Stimulated activated effector memory CD8-positive, alpha-beta T cell treated with anti-CD3 and anti-CD28 coated beads, Interleukin-12 subunit alpha, Interleukin-12 subunit beta, amount 100 ng/mL, for 72 hours (primary cell): ENCODE data around the gene LDB1.

Experiments
- ATAC-seq: fragments of 150-1000 bp; cut with Tn5 transposase; 2 replicates; pipeline ENCODE4 v1.10.0; 2021
- DNase-seq, 2 donors: peaks; one replicate each; pipeline ENCODE4 v3.0.0; 2021 to 2022; ENCODE audit warnings: low spot score in 2 of 2
- H3K27ac Mint-ChIP-seq: one replicate; pipeline ENCODE4 v1.8.0; 2022; ENCODE audit warnings: mild to moderate bottlenecking, mixed read lengths
- H3K36me3 Mint-ChIP-seq: one replicate; pipeline ENCODE4 v1.8.0; 2022; ENCODE audit warnings: mild to moderate bottlenecking, mixed read lengths
- H3K4me1 Mint-ChIP-seq: one replicate; pipeline ENCODE4 v1.8.0; 2022; ENCODE audit warnings: mixed read lengths
- H3K4me3 Mint-ChIP-seq: one replicate; pipeline ENCODE4 v1.8.0; 2022; ENCODE audit warnings: mild to moderate bottlenecking, mixed read lengths
- H3K9me3 Mint-ChIP-seq: one replicate; pipeline ENCODE4 v1.8.0; 2022; ENCODE audit warnings: mixed read lengths

The LDB1 gene, protein sequence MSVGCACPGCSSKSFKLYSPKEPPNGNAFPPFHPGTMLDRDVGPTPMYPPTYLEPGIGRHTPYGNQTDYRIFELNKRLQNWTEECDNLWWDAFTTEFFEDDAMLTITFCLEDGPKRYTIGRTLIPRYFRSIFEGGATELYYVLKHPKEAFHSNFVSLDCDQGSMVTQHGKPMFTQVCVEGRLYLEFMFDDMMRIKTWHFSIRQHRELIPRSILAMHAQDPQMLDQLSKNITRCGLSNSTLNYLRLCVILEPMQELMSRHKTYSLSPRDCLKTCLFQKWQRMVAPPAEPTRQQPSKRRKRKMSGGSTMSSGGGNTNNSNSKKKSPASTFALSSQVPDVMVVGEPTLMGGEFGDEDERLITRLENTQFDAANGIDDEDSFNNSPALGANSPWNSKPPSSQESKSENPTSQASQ

GRCh38 chr10:102120142-102120990 is at the start of gene LDB1:
LDB1 (minus strand) TSS chr10:102120368; CDS start chr10:102120110, 258 bp downstream.
- H3K27ac Mint-ChIP-seq = peak within 1 kb of the TSS; percentile 94
- peak within 1 kb of the TSS; percentile 81 for H3K4me3 Mint-ChIP-seq
- peak; percentile 69 for ATAC-seq
- peaks cover 55% of the 10 kb centered on the region for H3K4me1 Mint-ChIP-seq
- peaks cover 22% of the 10 kb centered on the region for H3K36me3 Mint-ChIP-seq
- H3K9me3 Mint-ChIP-seq = no peaks in the 10 kb centered on the region
- peak; percentile 59 to 85 for DNase-seq

DNA sequence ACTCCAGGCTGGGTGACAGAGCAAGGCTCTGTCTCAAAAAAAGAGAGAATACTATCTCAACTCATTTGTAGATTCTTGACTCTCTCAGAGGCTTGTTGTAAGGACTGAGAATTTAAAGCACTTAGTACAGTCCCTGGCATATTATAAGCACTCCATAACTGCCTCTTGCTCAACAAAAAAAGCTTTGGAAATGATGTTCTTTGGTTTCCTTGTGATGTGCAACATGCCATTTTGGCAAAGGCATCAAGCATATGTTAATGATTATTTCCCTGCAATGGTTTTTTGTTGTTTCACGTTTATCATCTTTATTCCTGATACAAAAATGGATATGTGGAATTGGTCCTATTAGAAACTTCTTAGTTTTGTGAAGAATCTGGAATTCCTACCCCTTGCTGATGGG is 47.7 kb upstream of the LDB1 start:
- Mint-ChIP-seq H3K27ac (no peak overlapping the region), H3K4me1 (peaks cover 6% of the 10 kb centered on the region), H3K4me3 (no peak overlapping the region), H3K36me3 (peaks cover 15% of the 10 kb centered on the region), H3K9me3 (no peaks in the 10 kb centered on the region)
- ATAC-seq (no peak), DNase-seq (no peak)

DNA sequence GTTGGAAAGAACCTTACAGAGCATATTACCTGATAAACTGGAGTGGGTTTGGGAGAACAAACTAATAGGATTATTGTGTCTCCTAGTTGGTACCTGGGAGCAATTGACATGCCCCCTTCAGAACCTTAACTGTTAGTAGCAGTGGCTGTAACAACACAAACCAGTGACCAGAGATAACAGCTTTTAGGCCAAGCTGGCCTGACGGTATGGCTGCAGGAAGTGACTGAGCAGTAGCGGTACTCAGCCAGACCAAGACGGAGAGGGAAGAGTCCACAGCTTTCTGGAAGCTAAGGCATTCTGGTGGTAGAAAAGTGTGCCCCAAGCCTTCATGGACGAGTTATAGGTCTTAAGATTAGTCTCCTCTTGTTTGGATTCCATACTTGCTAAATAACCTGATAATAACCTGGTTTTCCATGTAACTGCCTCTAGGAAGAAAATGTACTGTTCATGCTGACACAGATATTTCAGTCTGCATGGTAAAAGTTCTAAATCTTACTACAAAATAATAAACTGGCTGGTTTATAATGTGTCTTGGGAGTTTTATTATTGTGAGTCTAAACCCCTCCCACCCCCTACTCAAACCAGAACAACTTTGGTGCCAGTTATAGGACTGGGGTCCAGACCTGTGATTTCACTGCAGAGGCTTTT is 43.3 kb upstream of the LDB1 start:
- DNase-seq (no peak), ATAC-seq (no peak)
- Mint-ChIP-seq H3K9me3 (no peaks in the 10 kb centered on the region), H3K36me3 (peaks cover 59% of the 10 kb centered on the region), H3K4me3 (no peak overlapping the region), H3K4me1 (no peaks in the 10 kb centered on the region), H3K27ac (no peak overlapping the region)

DNA sequence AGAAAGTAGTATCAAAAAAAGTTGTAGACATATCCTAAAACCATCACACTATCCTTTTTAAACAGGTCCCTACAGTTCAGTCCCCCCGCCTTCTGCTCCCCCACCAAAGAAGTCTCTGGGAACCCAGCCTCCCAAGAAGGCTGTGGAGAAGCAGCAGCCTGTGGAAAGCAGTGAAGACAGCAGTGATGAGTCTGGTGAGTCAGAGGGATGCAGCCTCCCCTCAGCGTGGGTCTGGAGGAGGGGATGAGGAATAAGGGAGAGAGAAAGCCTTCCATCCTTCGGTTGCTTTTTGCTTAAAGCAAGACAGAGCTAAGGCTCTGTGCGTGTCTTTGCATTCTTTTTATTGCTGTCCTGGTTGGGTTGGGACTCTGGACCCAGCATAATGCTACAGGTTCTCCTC is 39.7 kb upstream of the LDB1 start:
- Mint-ChIP-seq H3K27ac (peak overlapping the region; percentile 76), H3K36me3 (peaks cover 96% of the 10 kb centered on the region)
- ATAC-seq = no peak

GRCh38 chr10:102159051-102159597 is 39.0 kb upstream of the LDB1 start:
- DNase-seq (no peak), ATAC-seq (peak; percentile 38)
- peak overlapping the region; percentile 76 for H3K27ac Mint-ChIP-seq
- no peaks in the 10 kb centered on the region for H3K9me3 Mint-ChIP-seq
- H3K36me3 Mint-ChIP-seq = peaks cover 100% of the 10 kb centered on the region
- peaks cover 24% of the 10 kb centered on the region for H3K4me1 Mint-ChIP-seq
- no peak overlapping the region for H3K4me3 Mint-ChIP-seq

More for the DNA sequence above, 39.7 kb upstream of the LDB1 start:
- Mint-ChIP-seq H3K4me1 (peaks cover 20% of the 10 kb centered on the region), H3K9me3 (no peaks in the 10 kb centered on the region), H3K4me3 (no peak overlapping the region)
- DNase-seq = no peak

- no peak overlapping the region for H3K4me3 Mint-ChIP-seq
- H3K9me3 Mint-ChIP-seq = no peaks in the 10 kb centered on the region
- peak overlapping the region; percentile 16 for H3K27ac Mint-ChIP-seq
- H3K36me3 Mint-ChIP-seq = peaks cover 100% of the 10 kb centered on the region
- ATAC-seq (no peak), DNase-seq (no peak)
- peaks cover 36% of the 10 kb centered on the region for H3K4me1 Mint-ChIP-seq
Measured at GRCh38 chr10:102157224-102157623, 37.1 kb upstream of the LDB1 start.

- Mint-ChIP-seq H3K36me3 (peaks cover 100% of the 10 kb centered on the region), H3K27ac (peak overlapping the region; percentile 98), H3K9me3 (no peaks in the 10 kb centered on the region), H3K4me1 (peaks cover 52% of the 10 kb centered on the region), H3K4me3 (peak overlapping the region; percentile 85)
- no peak for ATAC-seq
- DNase-seq = no peak
Measured at GRCh38 chr10:102154466-102155116, 34.4 kb upstream of the LDB1 start.

DNA sequence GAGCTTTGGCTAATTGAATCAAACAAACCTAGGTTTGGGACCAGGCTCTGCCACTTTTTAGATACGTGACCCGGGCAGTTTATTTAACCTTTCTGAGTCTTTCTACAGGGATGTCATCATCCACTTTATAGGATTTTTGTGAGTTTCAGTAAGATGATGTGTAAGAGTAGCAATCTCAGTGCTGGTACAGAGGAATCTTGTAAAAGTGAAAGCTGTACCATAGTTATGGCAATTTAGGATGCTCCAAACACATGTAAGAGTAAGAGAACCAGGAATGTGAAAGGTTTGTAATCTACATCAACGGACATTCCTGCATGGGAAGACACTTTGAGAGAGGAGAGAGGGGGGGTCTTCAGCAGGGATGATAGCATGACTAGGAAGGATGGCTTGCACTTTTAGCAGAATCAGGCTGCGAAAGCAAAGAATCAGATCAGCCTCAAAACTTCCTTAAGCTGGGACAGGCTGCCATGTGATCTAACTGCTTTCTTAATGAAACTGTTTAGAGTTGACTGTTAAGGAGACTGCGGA is 33.0 kb upstream of the LDB1 start:
- Mint-ChIP-seq H3K9me3 (no peaks in the 10 kb centered on the region), H3K27ac (peak overlapping the region; percentile 98), H3K36me3 (peaks cover 100% of the 10 kb centered on the region), H3K4me1 (peaks cover 56% of the 10 kb centered on the region), H3K4me3 (peak overlapping the region; percentile 85)
- ATAC-seq = no peak
- no peak for DNase-seq

DNA sequence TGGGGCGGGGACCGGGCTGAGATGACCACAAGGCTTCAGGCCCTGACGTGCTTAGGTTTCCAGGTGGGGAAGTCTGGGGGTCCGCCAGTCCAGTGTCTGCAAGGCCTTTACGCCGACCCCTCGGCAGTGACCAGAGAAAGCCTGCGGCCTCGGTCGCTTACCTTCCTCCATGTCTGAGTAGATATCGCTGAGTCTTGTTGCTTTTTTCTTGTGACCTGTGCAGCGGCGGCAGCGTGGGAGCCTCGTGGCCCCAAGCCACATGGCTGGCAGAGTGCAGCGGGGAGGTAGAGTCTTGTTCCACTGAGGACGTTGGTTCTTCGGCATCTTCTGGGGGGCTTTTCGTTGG is 32.4 kb upstream of the LDB1 start:
- Mint-ChIP-seq H3K36me3 (peaks cover 100% of the 10 kb centered on the region), H3K4me3 (peak overlapping the region; percentile 85), H3K27ac (peak overlapping the region; percentile 98), H3K4me1 (peaks cover 55% of the 10 kb centered on the region), H3K9me3 (no peaks in the 10 kb centered on the region)
- ATAC-seq (peak; percentile 66), DNase-seq (no peak)

- peaks cover 50% of the 10 kb centered on the region for H3K4me1 Mint-ChIP-seq
- no peaks in the 10 kb centered on the region for H3K9me3 Mint-ChIP-seq
- peak within 1 kb of the TSS; percentile 98 for H3K27ac Mint-ChIP-seq
- H3K4me3 Mint-ChIP-seq = peak within 1 kb of the TSS; percentile 85
- ATAC-seq (peak; percentile 97), DNase-seq (peak; percentile 99 to 100)
- H3K36me3 Mint-ChIP-seq = peaks cover 100% of the 10 kb centered on the region
Measured at GRCh38 chr10:102151774-102152544, 31.8 kb upstream of the LDB1 start, which contains the start of gene NOLC1. NOLC1 (plus strand) TSS chr10:102152389; CDS start chr10:102152411, 22 bp downstream.

- Mint-ChIP-seq H3K9me3 (no peaks in the 10 kb centered on the region), H3K36me3 (peaks cover 100% of the 10 kb centered on the region), H3K4me3 (peak overlapping the region; percentile 85), H3K27ac (peak overlapping the region; percentile 98), H3K4me1 (peaks cover 49% of the 10 kb centered on the region)
- ATAC-seq (no peak), DNase-seq (no peak)
Measured at GRCh38 chr10:102150970-102151773, 31.0 kb upstream of the LDB1 start.

GRCh38 chr10:102148275-102148674 is 28.1 kb upstream of the LDB1 start:
- peak overlapping the region; percentile 74 for H3K27ac Mint-ChIP-seq

DNA sequence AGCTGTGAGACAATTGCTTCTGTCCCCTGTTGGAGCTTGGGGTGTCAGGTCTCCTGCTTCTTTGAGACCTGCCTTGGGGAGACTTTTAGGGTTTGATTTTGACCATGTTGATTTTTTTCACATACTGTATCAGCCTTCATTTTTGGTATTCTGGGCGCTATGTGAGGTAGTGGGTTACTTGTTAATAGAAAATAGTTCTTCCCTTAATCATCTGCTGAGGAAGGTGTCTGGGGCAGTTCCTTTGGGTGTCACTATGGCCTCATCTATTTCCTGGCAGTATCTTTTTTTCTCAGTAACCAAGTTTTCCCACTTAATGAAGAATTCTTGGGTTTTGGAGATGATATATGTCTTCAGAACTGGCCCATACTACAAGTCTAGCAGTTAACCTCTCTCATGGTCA is 27.4 kb upstream of the LDB1 start:
- H3K4me3 Mint-ChIP-seq = no peak overlapping the region
- peaks cover 100% of the 10 kb centered on the region for H3K36me3 Mint-ChIP-seq
- DNase-seq (no peak), ATAC-seq (no peak)
- H3K4me1 Mint-ChIP-seq = peaks cover 42% of the 10 kb centered on the region
- peak overlapping the region; percentile 74 for H3K27ac Mint-ChIP-seq
- H3K9me3 Mint-ChIP-seq = no peaks in the 10 kb centered on the region

More at GRCh38 chr10:102148275-102148674, 28.1 kb upstream of the LDB1 start:
- Mint-ChIP-seq H3K4me3 (no peak overlapping the region), H3K9me3 (no peaks in the 10 kb centered on the region), H3K36me3 (peaks cover 100% of the 10 kb centered on the region), H3K4me1 (peaks cover 40% of the 10 kb centered on the region)
- ATAC-seq = no peak
- no peak for DNase-seq
